ENCODE measurements around the gene SASH1. TPM values are rescaled to one million over a fixed set of nuclear protein-coding genes. Genes with fewer than 3 reads are reported as not detected.

The SASH1 gene
- polyA plus RNA-seq, 1 donor from 2014 or later: 7.0 TPM

- Histone ChIP-seq H4K20me1 (ENCODE audit: insufficient read depth) (no peaks in the 10 kb centered on the region), H3K27me3 (ENCODE audit: insufficient read depth, low read depth, low read length) (no peaks in the 10 kb centered on the region), H3K27ac (ENCODE audit: low read length) (no peak overlapping the region), H2AFZ (ENCODE audit: low read depth, low read length) (no peak overlapping the region), H3K4me2 (ENCODE audit: low read length) (no peak overlapping the region), H3K79me2 (replicated peaks; ENCODE audit: insufficient read depth, low read length) (no peaks in the 10 kb centered on the region), H3K36me3 (ENCODE audit: insufficient read depth, low read length) (no peaks in the 10 kb centered on the region), H3K9ac (ENCODE audit: low read length) (no peak overlapping the region), H3K9me2 (ENCODE audit: insufficient read depth, low read length) (no peaks in the 10 kb centered on the region), H3F3A (ENCODE audit: insufficient read depth, low read length, poor library complexity, severe bottlenecking) (no peaks in the 10 kb centered on the region), H3K4me3 (ENCODE audit: low read length) (no peak overlapping the region), H3K9me3 (ENCODE audit: low read length) (no peaks in the 10 kb centered on the region)
- TF ChIP-seq RAD21 (conservative IDR thresholded peaks at IDR 0.05): no peak
- TF ChIP-seq CTCF (IDR thresholded peaks at IDR 0.05; ENCODE audit: poor library complexity, severe bottlenecking): no peak
- no peak for TF ChIP-seq TAF1 (IDR thresholded peaks at IDR 0.05; ENCODE audit: low read depth)
- TF ChIP-seq, protein P1, sequence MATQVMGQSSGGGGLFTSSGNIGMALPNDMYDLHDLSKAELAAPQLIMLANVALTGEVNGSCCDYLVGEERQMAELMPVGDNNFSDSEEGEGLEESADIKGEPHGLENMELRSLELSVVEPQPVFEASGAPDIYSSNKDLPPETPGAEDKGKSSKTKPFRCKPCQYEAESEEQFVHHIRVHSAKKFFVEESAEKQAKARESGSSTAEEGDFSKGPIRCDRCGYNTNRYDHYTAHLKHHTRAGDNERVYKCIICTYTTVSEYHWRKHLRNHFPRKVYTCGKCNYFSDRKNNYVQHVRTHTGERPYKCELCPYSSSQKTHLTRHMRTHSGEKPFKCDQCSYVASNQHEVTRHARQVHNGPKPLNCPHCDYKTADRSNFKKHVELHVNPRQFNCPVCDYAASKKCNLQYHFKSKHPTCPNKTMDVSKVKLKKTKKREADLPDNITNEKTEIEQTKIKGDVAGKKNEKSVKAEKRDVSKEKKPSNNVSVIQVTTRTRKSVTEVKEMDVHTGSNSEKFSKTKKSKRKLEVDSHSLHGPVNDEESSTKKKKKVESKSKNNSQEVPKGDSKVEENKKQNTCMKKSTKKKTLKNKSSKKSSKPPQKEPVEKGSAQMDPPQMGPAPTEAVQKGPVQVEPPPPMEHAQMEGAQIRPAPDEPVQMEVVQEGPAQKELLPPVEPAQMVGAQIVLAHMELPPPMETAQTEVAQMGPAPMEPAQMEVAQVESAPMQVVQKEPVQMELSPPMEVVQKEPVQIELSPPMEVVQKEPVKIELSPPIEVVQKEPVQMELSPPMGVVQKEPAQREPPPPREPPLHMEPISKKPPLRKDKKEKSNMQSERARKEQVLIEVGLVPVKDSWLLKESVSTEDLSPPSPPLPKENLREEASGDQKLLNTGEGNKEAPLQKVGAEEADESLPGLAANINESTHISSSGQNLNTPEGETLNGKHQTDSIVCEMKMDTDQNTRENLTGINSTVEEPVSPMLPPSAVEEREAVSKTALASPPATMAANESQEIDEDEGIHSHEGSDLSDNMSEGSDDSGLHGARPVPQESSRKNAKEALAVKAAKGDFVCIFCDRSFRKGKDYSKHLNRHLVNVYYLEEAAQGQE (IDR thresholded peaks at IDR 0.05; ENCODE audit: borderline replicate concordance): no peak
Observed at GRCh38 chr6:148422085-148422484, 79.4 kb downstream of the SASH1 start.

GRCh38 chr6:148423133-148423532, 80.5 kb downstream of the SASH1 start:
- Histone ChIP-seq H3K27me3 (ENCODE audit: insufficient read depth, low read depth, low read length) (no peaks in the 10 kb centered on the region), H3K9ac (ENCODE audit: low read length) (no peak overlapping the region), H3K79me2 (replicated peaks; ENCODE audit: insufficient read depth, low read length) (no peaks in the 10 kb centered on the region), H3K36me3 (ENCODE audit: insufficient read depth, low read length) (no peaks in the 10 kb centered on the region), H2AFZ (ENCODE audit: low read depth, low read length) (no peak overlapping the region), H3K27ac (ENCODE audit: low read length) (no peak overlapping the region), H3F3A (ENCODE audit: insufficient read depth, low read length, poor library complexity, severe bottlenecking) (no peaks in the 10 kb centered on the region), H3K4me3 (ENCODE audit: low read length) (no peak overlapping the region), H4K20me1 (ENCODE audit: insufficient read depth) (no peaks in the 10 kb centered on the region), H3K4me2 (ENCODE audit: low read length) (no peak overlapping the region), H3K9me2 (ENCODE audit: insufficient read depth, low read length) (no peaks in the 10 kb centered on the region), H3K9me3 (ENCODE audit: low read length) (no peaks in the 10 kb centered on the region)
- TF ChIP-seq EZH2 (IDR thresholded peaks at IDR 0.05; ENCODE audit: borderline replicate concordance, insufficient read depth, low read length, poor library complexity, severe bottlenecking) (no peak), CTCF (IDR thresholded peaks at IDR 0.05; ENCODE audit: poor library complexity, severe bottlenecking) (no peak), SMC3 (conservative IDR thresholded peaks at IDR 0.05; ENCODE audit: poor library complexity) (no peak)

Measured in neural cell (in vitro differentiated cells).